K562 (cell line): Measurements from ENCODE around the gene NLRP6. TPM values are rescaled to one million over a fixed set of nuclear protein-coding genes. Genes with fewer than 3 reads are reported as not detected.

Source experiments
- CBFA2T3 ChIP-seq: fragments of 450-650 bp; IDR thresholded peaks from 2 replicates; pipeline ENCODE4 v1.6.1; 2017
- DPF2 ChIP-seq: fragments of 450-650 bp; IDR thresholded peaks from 2 replicates; pipeline ENCODE4 v1.6.1; 2016
- ETV6 ChIP-seq, 3 experiments: fragments of 150-350 bp in 1 of 3; sonication (generic) in 1 of 3; formaldehyde crosslinking in 1 of 3; IDR thresholded peaks; 2 replicates each; pipeline versions ENCODE4 v1.6.1 to v1.8.0; 2014 to 2022; ENCODE audit warnings: borderline replicate concordance in 2 of 3, low read depth in 2 of 3, antibody characterized with exemption in 1 of 3, low read length in 1 of 3, mild to moderate bottlenecking in 1 of 3, missing genetic modification reagents in 1 of 3
- KHSRP ChIP-seq: fragments of 450-650 bp; IDR thresholded peaks from 2 replicates; pipeline ENCODE4 v1.6.1; 2017
- MGA ChIP-seq: fragments of 450-650 bp; IDR thresholded peaks from 2 replicates; pipeline ENCODE4 v1.6.1; 2016; ENCODE audit warnings: mild to moderate bottlenecking, moderate library complexity
- SP2 ChIP-seq: IDR thresholded peaks from 2 replicates; pipeline ENCODE4 v1.6.1; 2011; ENCODE audit warnings: mild to moderate bottlenecking, low read depth, low read length, moderate library complexity; ENCODE audit not compliant: poor library complexity, severe bottlenecking; ENCODE audit errors: extremely low read depth
- TCFL5 ChIP-seq: fragments of 250-450 bp; sonication (Bioruptor Pico); conservative IDR thresholded peaks from 2 replicates; pipeline ENCODE4 v1.6.1; 2021; ENCODE audit warnings: mild to moderate bottlenecking, moderate library complexity, matching md5 sums
- ZNF507 ChIP-seq: conservative IDR thresholded peaks from 2 replicates; pipeline ENCODE4 v1.6.1; 2017; ENCODE audit warnings: missing genetic modification characterization, missing compliant biosample characterization
- ZNF79 ChIP-seq: fragments of 250-450 bp; sonication (Bioruptor Pico); IDR thresholded peaks from 2 replicates; pipeline ENCODE4 v1.4.0; 2020; ENCODE audit warnings: low read depth, mild to moderate bottlenecking, moderate library complexity
- polyA plus RNA-seq, 8 experiments: library from polyadenylated mRNA; depleted of rRNA in 4 of 8; stranded (reverse) in 5 of 8; unstranded in 3 of 8; fragments of >200 nt; fragmentation: Nextera tagmentation in 2 of 8; fragmentation: Illumina TruSeq in 1 of 8; extraction: Ambion mirVana in 2 of 8; extraction: Trizol in 1 of 8; gene quantifications; 2 replicates each; pipeline versions ENCODE4 v1.2.1 to v1.2.3, GENCODE V29; 2011 to 2014; ENCODE audit warnings: inconsistent platforms in 1 of 8, missing spikeins in 1 of 8
- total RNA-seq, 7 experiments: library from RNA; depleted of rRNA in 6 of 7; stranded (reverse); fragments of >200 nt in 6 of 7; fragmentation: Illumina TruSeq in 2 of 7; extraction: Trizol in 2 of 7; gene quantifications; 2 replicates each; pipeline versions ENCODE4 v1.2.1 to v1.2.3, GENCODE V29; 2011 to 2021; ENCODE audit warnings: low replicate concordance in 1 of 7
- TF ChIP-seq, protein P1 (sequence below): fragments of 450-650 bp; IDR thresholded peaks from 2 replicates; pipeline ENCODE4 v1.6.1; 2017; ENCODE audit warnings: antibody characterized with exemption, mild to moderate bottlenecking

Gene NLRP6
- total and polyA plus RNA-seq, 9 of the 15 experiments (the other 6 are each of a cell fraction or from before 2014, with no cell fraction given) = 0.03 to 0.18 (median 0.15) TPM; not detected in 5

- TF ChIP-seq ETV6 (IDR thresholded peaks at IDR 0.05; ENCODE audit: borderline replicate concordance in 1 of 2, low read depth in 2 of 2, low read length in 1 of 2) (no peak), ETV6 (CRISPR knock-in tag; IDR thresholded peaks at IDR 0.05; ENCODE audit: borderline replicate concordance) (no peak), ZNF507 (tag) (no peak), TCFL5 (CRISPR knock-in tag) (no peak), ZNF79 (CRISPR knock-in tag) (no peak), KHSRP (no peak), MGA (peak; percentile 60), CBFA2T3 (no peak), SP2 (no peak), DPF2 (no peak)
- TF ChIP-seq, protein P1, sequence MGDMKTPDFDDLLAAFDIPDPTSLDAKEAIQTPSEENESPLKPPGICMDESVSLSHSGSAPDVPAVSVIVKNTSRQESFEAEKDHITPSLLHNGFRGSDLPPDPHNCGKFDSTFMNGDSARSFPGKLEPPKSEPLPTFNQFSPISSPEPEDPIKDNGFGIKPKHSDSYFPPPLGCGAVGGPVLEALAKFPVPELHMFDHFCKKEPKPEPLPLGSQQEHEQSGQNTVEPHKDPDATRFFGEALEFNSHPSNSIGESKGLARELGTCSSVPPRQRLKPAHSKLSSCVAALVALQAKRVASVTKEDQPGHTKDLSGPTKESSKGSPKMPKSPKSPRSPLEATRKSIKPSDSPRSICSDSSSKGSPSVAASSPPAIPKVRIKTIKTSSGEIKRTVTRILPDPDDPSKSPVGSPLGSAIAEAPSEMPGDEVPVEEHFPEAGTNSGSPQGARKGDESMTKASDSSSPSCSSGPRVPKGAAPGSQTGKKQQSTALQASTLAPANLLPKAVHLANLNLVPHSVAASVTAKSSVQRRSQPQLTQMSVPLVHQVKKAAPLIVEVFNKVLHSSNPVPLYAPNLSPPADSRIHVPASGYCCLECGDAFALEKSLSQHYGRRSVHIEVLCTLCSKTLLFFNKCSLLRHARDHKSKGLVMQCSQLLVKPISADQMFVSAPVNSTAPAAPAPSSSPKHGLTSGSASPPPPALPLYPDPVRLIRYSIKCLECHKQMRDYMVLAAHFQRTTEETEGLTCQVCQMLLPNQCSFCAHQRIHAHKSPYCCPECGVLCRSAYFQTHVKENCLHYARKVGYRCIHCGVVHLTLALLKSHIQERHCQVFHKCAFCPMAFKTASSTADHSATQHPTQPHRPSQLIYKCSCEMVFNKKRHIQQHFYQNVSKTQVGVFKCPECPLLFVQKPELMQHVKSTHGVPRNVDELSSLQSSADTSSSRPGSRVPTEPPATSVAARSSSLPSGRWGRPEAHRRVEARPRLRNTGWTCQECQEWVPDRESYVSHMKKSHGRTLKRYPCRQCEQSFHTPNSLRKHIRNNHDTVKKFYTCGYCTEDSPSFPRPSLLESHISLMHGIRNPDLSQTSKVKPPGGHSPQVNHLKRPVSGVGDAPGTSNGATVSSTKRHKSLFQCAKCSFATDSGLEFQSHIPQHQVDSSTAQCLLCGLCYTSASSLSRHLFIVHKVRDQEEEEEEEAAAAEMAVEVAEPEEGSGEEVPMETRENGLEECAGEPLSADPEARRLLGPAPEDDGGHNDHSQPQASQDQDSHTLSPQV = peak; percentile 41; the same call in 1 of the 2 replicates
Measured at GRCh38 chr11:312092-312816, 34.0 kb downstream of the NLRP6 start (continued).
